Subcutaneous abdominal adipose tissue (tissue), 5 donors: ENCODE data around the gene GJD3.
"Not testable (repeated sequence)": the region's sequence is repeated elsewhere in the genome, so short reads cannot be mapped to it uniquely, and the experiment has no call there.

Source experiments
- H3K27ac ChIP-seq: one replicate; pipeline ENCODE4 v1.7.0; 2013; ENCODE audit warnings: low read depth, mild to moderate bottlenecking, inconsistent platforms, low read length, moderate library complexity
- H3K27me3 ChIP-seq, 5 donors: one replicate each; pipeline ENCODE4 v1.7.0; 2013; ENCODE audit warnings: low read length in 5 of 5, inconsistent platforms in 1 of 5; ENCODE audit not compliant: control insufficient read depth in 5 of 5, insufficient read depth in 4 of 5
- H3K36me3 ChIP-seq, 5 donors: one replicate each; pipeline ENCODE4 v1.7.0; 2013; ENCODE audit warnings: low read length in 5 of 5; ENCODE audit not compliant: control insufficient read depth in 5 of 5, insufficient read depth in 5 of 5
- H3K4me1 ChIP-seq, 5 donors: one replicate each; pipeline ENCODE4 v1.7.0; 2013; ENCODE audit warnings: low read length in 5 of 5, mild to moderate bottlenecking in 3 of 5, moderate library complexity in 1 of 5; ENCODE audit not compliant: control insufficient read depth in 5 of 5, insufficient read depth in 5 of 5
- H3K4me3 ChIP-seq, 5 donors: one replicate each; pipeline ENCODE4 v1.7.0; 2013; ENCODE audit warnings: low read length in 5 of 5, low read depth in 1 of 5
- H3K9ac ChIP-seq, 5 donors: one replicate each; pipeline ENCODE4 v1.7.0; 2013; ENCODE audit warnings: low read length in 5 of 5, mild to moderate bottlenecking in 4 of 5, moderate library complexity in 3 of 5
- H3K9me3 ChIP-seq, 5 donors: one replicate each; pipeline ENCODE4 v1.7.0; 2013; ENCODE audit warnings: low read length in 5 of 5; ENCODE audit not compliant: control insufficient read depth in 5 of 5
- donor health status: healthy.
- donor health status: healthy.
- donor health status: healthy.
- donor health status: healthy.
- donor health status: healthy.

Gene GJD3

DNA sequence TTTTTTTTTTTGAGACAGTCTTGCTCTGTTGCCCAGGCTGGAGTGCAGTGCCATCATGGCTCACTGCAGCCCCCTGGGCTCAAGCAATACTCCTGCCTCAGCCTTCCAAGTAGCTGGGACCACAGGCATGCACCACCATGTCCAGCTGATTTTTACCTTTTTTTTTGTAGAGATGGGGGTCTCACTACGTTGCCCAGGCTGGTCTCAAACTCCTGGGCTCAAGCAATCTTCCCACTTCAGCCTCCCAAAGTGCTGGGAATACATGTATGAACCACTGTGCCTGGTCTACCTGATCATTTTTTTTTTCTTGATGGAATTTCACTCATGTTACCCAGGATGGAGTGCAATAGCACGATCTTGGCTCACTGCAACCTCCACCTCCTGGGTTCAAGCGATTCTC lies 22.0 kb upstream of the GJD3 start:
- H3K9me3 ChIP-seq, H3K4me3 ChIP-seq, H3K9ac ChIP-seq, H3K4me1 ChIP-seq, H3K27ac ChIP-seq, H3K27me3 ChIP-seq, H3K36me3 ChIP-seq: not testable (repeated sequence)

DNA sequence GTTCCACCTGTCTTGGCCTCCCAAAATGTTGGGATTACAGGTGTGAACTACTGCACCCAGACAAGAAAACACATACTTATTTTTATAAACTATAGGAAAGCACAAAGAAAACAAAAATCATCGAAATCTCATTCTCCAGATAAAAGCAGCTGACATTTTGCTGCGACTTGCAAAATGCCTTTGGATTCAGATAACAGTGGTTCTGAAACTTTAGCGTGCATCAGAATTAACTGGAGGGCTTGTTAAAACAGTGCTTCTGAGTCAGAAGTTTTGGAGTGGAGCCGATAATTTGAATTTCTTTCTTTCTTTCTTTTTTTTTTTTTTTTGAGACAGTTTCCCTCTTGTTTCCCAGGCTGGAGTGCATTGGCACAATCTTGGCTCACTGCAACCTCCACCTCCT lies 17.7 kb upstream of the GJD3 start:
- Histone ChIP-seq H3K27me3 (no peaks in the 10 kb centered on the region), H3K9ac (no peak overlapping the region), H3K4me1 (no peaks in the 10 kb centered on the region), H3K4me3 (no peak overlapping the region), H3K27ac (no peak overlapping the region), H3K9me3 (no peaks in the 10 kb centered on the region), H3K36me3 (no peaks in the 10 kb centered on the region)

DNA sequence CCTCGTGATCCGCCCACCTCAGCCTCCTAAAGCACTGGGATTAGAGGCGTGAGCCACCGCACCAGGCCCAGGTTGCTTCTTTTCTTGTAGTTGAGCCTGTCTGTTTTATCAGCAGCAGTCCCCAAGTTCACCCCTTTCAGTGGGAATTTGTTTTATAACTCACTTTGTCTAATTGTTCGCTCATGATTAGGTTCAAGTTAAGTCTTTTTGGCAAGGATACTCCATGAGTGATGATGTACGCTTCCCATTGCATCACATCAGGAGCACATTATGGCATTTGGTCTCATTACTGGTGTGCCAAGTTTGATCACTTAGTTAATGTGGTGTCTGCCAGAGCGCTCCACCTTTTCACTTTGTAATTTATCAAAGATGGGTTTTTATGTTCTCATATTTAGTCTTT lies 14.4 kb upstream of the GJD3 start:
- Histone ChIP-seq H3K27ac (no peak overlapping the region), H3K4me3 (no peak overlapping the region), H3K4me1 (no peaks in the 10 kb centered on the region), H3K9ac (no peak overlapping the region), H3K27me3 (peaks cover 0 to 7% (median 0%) of the 10 kb centered on the region in 5 donors), H3K36me3 (no peaks in the 10 kb centered on the region), H3K9me3 (no peaks in the 10 kb centered on the region)

DNA sequence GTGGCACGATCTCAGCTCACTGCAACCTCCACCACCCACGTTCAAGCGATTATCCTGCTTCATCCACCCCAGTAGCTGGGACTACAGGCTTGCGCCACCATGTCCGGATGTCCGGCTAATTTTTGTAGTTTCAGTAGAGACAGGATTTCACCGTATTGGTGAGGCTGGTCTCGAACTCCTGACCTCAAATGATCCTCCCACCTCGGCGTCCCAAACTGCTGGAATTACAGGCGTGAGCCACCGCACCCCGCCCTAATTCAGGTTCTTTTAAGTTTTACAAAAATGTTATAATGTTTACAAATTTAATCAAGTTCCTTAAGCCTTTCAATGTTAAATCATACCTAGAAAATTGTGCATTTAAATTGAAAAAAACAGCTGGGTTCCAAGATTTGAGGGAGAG lies 13.3 kb upstream of the GJD3 start:
- H3K9me3 ChIP-seq, result no peaks in the 10 kb centered on the region
- no peak overlapping the region for H3K4me3 ChIP-seq
- no peak overlapping the region for H3K27ac ChIP-seq
- H3K27me3 ChIP-seq, result peaks cover 0 to 7% (median 0%) of the 10 kb centered on the region in 5 donors
- H3K36me3 ChIP-seq, result no peaks in the 10 kb centered on the region
- H3K4me1 ChIP-seq, result no peaks in the 10 kb centered on the region
- H3K9ac ChIP-seq, result no peak overlapping the region

DNA sequence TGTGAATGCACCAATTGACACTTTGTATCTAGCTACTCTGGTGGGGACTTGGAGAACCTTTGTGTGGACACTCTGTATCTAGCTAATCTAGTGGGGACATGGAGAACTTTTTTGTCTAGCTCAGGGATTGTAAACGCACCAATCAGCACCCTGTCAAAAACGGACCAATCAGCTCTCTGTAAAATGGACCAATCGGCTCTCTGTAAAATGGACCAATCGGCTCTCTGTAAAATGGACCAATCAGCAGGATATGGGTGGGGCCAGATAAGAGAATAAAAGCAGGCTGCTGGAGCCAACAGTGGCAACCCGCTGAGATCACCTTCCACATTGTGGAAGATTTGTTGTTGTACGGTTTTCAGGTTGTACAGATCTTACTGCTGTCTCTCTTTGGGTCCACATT lies 12.0 kb upstream of the GJD3 start:
- not testable (repeated sequence) for H3K27me3 ChIP-seq, H3K36me3 ChIP-seq, H3K4me3 ChIP-seq, H3K9me3 ChIP-seq, H3K4me1 ChIP-seq, H3K9ac ChIP-seq, H3K27ac ChIP-seq

DNA sequence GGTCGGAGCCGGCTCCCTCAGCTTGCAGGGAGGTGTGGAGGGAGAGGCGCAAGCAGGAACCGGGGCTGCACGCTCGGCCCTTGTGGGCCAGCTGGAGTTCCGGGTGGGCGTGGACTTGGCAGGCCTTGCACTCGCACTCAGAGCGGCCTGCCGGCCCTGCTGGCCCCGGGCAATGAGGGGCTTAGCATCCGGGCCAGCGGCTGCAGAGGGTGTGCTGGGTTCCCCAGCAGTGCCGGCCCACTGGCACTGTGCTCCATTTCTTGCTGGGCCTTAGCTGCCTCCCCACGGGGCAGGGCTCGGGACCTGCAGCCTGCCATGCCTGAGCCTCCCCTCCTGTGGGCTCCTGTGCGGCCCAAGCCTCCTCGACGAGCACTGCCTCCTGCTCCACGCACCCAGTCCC lies 11.2 kb upstream of the GJD3 start:
- not testable (repeated sequence) for H3K27ac ChIP-seq, H3K4me3 ChIP-seq, H3K36me3 ChIP-seq, H3K9me3 ChIP-seq, H3K27me3 ChIP-seq, H3K9ac ChIP-seq, H3K4me1 ChIP-seq

DNA sequence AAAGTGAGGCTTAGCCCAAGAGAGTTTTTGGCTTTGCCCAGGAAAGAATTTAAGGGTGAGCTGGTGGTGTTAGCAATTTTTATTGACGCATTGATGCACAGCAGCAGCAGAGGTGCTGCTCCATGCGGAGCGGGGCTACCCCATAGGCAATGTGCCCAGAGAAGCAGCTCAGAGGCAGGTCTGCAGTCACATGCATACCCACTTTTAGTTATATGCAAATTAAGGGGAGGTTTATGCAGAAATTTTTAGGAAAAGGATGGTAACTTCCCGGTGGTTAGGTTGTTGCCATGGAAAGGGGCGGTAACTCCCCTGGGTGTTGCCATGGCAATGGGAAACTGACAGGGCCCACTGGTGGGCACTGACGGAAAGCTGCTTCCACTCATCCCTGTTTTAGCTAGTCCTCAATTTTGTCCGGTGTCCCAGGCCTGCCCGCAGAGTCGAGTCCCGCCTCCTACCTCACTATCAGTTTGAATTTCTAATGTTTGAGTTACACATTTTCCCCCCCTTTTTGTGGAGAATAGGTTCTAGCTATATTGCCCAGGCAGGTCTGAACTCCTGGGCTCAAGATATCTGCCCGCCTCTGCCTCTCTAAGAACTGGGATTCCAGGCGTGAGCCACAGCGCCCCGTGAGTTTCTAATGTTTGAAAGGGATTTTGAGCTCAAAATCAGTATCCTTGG lies 10.4 kb upstream of the GJD3 start:
- H3K4me3 ChIP-seq, result no peak overlapping the region
- no peak overlapping the region for H3K27ac ChIP-seq
- no peaks in the 10 kb centered on the region for H3K36me3 ChIP-seq

DNA sequence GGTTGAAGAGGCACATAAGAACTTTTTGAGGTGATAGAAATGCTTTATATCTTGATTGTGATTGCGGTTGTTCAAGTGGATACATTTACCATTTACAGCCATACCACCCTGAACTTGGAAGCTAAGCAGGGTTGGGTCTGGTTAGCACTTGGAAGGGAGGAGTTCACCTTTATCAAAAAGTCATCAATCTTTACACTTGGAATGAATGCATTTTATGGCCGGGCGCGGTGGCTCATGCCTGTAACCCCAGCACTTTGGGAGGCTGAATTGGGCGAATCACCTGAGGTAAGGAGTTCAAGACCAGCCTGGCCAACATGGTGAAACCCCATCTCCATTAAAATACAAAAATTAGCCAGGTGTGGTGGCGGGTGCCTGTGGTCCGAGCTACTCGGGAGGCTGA lies 9.5 kb upstream of the GJD3 start:
- H3K4me3 ChIP-seq, result no peak overlapping the region
- no peaks in the 10 kb centered on the region for H3K9me3 ChIP-seq
- peaks cover 0 to 7% (median 0%) of the 10 kb centered on the region in 5 donors for H3K27me3 ChIP-seq
- H3K36me3 ChIP-seq, result no peaks in the 10 kb centered on the region
- no peaks in the 10 kb centered on the region for H3K4me1 ChIP-seq
- no peak overlapping the region for H3K9ac ChIP-seq
- H3K27ac ChIP-seq, result no peak overlapping the region

More for the DNA sequence above, 10.4 kb upstream of the GJD3 start:
- Histone ChIP-seq H3K9ac (no peak overlapping the region), H3K9me3 (no peaks in the 10 kb centered on the region), H3K4me1 (no peaks in the 10 kb centered on the region), H3K27me3 (peaks cover 0 to 7% (median 0%) of the 10 kb centered on the region in 5 donors)

DNA sequence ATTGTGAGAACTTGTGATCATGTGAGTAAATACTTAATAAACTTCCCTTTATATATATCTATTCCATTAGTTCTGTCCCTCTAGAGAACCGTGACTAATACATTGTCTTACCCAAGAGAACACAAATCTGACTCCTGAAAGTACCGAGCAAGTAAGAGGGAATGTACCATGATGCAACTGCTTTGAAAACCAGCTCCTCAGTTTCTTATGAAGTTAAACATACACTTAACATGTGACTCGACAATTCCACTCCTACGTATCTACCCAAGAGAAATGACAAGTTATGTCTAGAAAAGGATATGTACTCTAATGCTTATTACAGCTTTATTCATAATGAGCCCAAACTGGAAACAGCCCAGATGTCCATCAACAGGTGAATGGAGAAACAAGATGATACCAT lies 8.8 kb upstream of the GJD3 start:
- H3K9ac ChIP-seq, result no peak overlapping the region
- peaks cover 0 to 7% (median 0%) of the 10 kb centered on the region in 5 donors for H3K27me3 ChIP-seq
- H3K36me3 ChIP-seq, result no peaks in the 10 kb centered on the region
- no peaks in the 10 kb centered on the region for H3K9me3 ChIP-seq
- H3K4me3 ChIP-seq, result no peak overlapping the region
- H3K4me1 ChIP-seq, result no peaks in the 10 kb centered on the region
- H3K27ac ChIP-seq, result no peak overlapping the region

DNA sequence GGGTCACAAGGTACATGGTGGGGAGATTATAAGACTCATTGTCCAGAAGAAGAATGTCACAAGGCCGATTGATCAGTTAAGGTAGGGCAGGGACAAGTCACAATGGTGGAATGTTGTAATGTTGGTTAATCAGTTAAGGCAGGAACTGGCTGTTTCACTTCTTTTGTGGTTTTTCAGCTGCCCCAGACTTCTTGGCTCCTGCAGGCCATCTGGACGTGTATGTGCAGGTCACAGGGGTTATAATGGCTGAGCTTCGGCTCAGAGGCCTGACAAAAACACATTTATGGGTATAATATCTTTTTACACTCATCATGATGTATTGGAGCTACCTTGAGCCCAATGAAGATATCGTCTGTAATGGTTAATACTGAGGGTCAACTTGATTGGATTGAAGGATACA lies 8.1 kb upstream of the GJD3 start:
- not testable (repeated sequence) for H3K9me3 ChIP-seq, H3K27ac ChIP-seq, H3K4me1 ChIP-seq, H3K9ac ChIP-seq, H3K36me3 ChIP-seq, H3K4me3 ChIP-seq, H3K27me3 ChIP-seq

DNA sequence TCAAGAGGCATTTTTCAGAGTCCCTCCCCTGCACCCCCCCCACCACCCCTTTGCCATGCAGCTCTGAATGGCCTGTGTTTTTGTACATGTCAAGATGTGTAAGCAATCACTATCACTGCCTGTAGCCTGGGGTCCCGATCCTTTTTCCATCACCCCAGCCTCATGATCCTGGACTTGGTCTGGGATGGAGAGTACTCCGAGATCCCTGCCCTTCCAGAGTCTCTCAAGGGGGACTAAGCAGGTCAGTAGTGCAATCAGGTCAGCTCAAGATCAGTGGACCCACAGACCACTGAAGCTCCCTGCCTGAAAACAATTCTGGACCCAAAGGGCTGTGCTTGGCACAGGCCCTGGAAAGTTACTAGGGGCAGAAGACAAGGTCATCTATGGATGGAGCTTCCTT lies 7.5 kb upstream of the GJD3 start:
- no peak overlapping the region for H3K4me3 ChIP-seq
- peaks cover 0 to 7% (median 0%) of the 10 kb centered on the region in 5 donors for H3K27me3 ChIP-seq
- no peaks in the 10 kb centered on the region for H3K4me1 ChIP-seq
- no peaks in the 10 kb centered on the region for H3K9me3 ChIP-seq
- H3K36me3 ChIP-seq, result no peaks in the 10 kb centered on the region
- no peak overlapping the region for H3K27ac ChIP-seq
- no peak overlapping the region for H3K9ac ChIP-seq
